Heart left ventricle (tissue), 16 donors: ENCODE measurements around the gene CLDN7. TPM values are rescaled to one million over a fixed set of nuclear protein-coding genes. Genes with fewer than 3 reads are reported as not detected.

ENCODE experiments used
- ATAC-seq, 4 donors: fragments of 200-7000 bp; cut with Tn5 transposase; one replicate each; pipeline ENCODE4 v1.9.1; 2020 to 2022; ENCODE audit warnings: moderate library complexity in 4 of 4, mild to moderate bottlenecking in 3 of 4, moderate number of reproducible peaks in 1 of 4
- DNase-seq, 5 donors: peaks; one replicate each; pipeline ENCODE4 v3.0.0-alpha.2; 2020
- H3K27ac ChIP-seq, 12 donors: fragments of 200-600 bp; sonication (generic) in 4 of 12; one replicate each; pipeline versions ENCODE4 v1.5.0 to v1.8.0; 2016 to 2022; ENCODE audit warnings: mild to moderate bottlenecking in 2 of 12
- H3K27me3 ChIP-seq, 9 donors: fragments of 200-600 bp; sonication (generic) in 2 of 9; one replicate each; pipeline versions ENCODE4 v1.5.1 to v1.8.0; 2016 to 2022; ENCODE audit warnings: mild to moderate bottlenecking in 3 of 9
- H3K36me3 ChIP-seq, 9 donors: fragments of 200-600 bp; sonication (generic) in 2 of 9; one replicate each; pipeline versions ENCODE4 v1.5.0 to v1.8.0; 2018 to 2022; ENCODE audit warnings: mild to moderate bottlenecking in 2 of 9
- H3K4me1 ChIP-seq, 12 donors: fragments of 200-600 bp; sonication (generic) in 4 of 12; one replicate each; pipeline versions ENCODE4 v1.5.0 to v1.8.0; 2016 to 2022; ENCODE audit warnings: mild to moderate bottlenecking in 3 of 12
- H3K4me3 ChIP-seq, 12 donors: fragments of 200-600 bp; sonication (generic) in 4 of 12; one replicate each; pipeline versions ENCODE4 v1.5.0 to v1.8.0; 2017 to 2022; ENCODE audit warnings: mild to moderate bottlenecking in 9 of 12, moderate library complexity in 4 of 12
- H3K9me3 ChIP-seq, 12 donors: fragments of 200-600 bp; sonication (generic) in 4 of 12; one replicate each; pipeline versions ENCODE4 v1.5.0 to v1.8.0; 2016 to 2022; ENCODE audit warnings: mild to moderate bottlenecking in 1 of 12
- POLR2A ChIP-seq, 2 donors: fragments of 450-650 bp; IDR thresholded peaks; one replicate each; pipeline ENCODE4 v1.6.1; 2017; ENCODE audit warnings: antibody characterized with exemption in 2 of 2, mild to moderate bottlenecking in 2 of 2, moderate library complexity in 2 of 2
- WGBS, 4 donors: extraction: QIAGEN DNeasy Blood & Tissue Kit in 2 of 4; methylation state at CpG; one replicate each; pipeline versions ENCODE4 v1.1.5 to v1.1.7; 2013 to 2018; 5-methylcytosine and 5-hydroxymethylcytosine counted together
- intact Hi-C, 10 donors: fragments of 100-400 bp; cut with DNase I; formaldehyde crosslinking; loops; one replicate each; pipeline versions ENCODE4 v1.11.1 to v1.14.2; 2022
- polyA plus RNA-seq, 2 donors: library from polyadenylated mRNA; stranded (reverse); fragments of 200-250 nt; gene quantifications; one replicate each; pipeline ENCODE4 v1.2.3, GENCODE V29; 2013
- total RNA-seq, 9 donors: library from RNA; depleted of rRNA in 2 of 9; stranded (reverse); fragments of >200 nt in 2 of 9; fragmentation: NEBNext Ultra II Directional in 3 of 9; extraction: Animal tissue kit (Norgen Biotek cat#: 25700) in 3 of 9; gene quantifications; one replicate each; pipeline versions ENCODE4 v1.1.0 to v1.2.4, GENCODE V29; 2016 to 2023
- TF ChIP-seq, protein P1 (sequence below), 12 donors: fragments of 200-600 bp; sonication (generic) in 4 of 12; IDR thresholded peaks; one replicate each; pipeline versions ENCODE4 v1.5.0 to v1.8.0; 2018 to 2022; ENCODE audit warnings: antibody characterized with exemption in 12 of 12, mild to moderate bottlenecking in 5 of 12
- donor health status: ischemic (EF 13 %, LVEDD 7.1; RV severe dilation, severe dysfunction).
- donor health status: healthy with polysubstance abuse.
- donor health status: DM: no; HTN: yes; CAD: no.
- donor health status: DM: no; HTN: no; CAD: no.
- donor health status: ischemic (EF 25% LVEDD 6.9; RV normal size, moderate dysfunction).
- donor health status: ischemic (EF 25% LVEDD 5.7; RV mildly dilated, moderate dysfunction).
- donor health status: healthy.
- donor health status: DM: yes; HTN: yes; CAD: no.
- donor health status: ischemic (EF 35%, LVEDD 5.7; RV mildly dilated, moderate dysfunction).
- donor health status: nonischemic (EF 11% LVEDD 7.7; RV severe dilation, severe dysfunction).
- donor health status: DM: yes; HTN: yes; CAD: no.
- donor health status: PGD.
- donor health status: ischemic (EF 29% LVEDD 5.4; RV normal size, mild dysfunction).
- donor health status: nonischemic (EF 23%, LVEDD 6.1; RV moderate dilation, normal function).

CLDN7 gene
- total and polyA plus RNA-seq, 11 donors, result 0.36 to 2.6 (median 1.3) TPM; not detected in 2

DNA sequence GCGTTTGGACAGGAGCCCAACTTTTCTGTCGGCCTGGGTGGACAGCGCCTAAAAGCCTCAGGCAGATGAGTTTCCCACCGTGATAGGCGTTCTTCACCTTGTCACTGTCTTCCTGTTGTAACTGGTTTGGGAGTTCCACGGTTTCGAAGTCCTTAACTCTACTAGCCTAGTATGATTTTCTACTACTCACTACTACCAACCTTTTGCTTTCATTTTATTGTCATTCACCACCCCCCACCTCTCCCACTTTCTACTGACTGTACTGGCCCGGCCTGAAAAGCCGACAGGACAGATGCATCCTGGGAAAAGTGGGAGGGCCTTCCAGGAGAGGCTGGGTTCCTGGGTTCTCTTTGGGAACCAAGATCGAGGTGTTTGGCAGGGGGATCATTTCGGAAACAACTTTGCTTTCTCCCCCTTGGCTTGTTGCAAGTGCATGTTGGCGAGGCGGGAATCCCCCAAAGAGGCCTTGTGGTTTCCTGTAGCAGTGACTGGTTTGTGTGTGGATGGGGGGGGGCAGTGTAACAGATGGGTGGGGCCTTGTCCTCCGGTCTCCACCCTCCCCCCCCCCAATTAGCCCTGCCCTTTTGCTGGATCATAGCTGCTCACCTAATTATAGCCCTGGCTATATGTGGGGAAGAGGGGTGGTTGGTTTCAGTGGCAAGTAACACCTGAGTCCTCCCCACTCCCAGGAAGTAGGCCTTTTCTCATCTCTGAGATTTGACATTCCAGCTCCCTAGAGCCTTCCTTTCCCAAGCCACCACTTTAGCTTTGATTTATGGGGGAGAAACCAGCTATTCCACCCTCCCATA is 46.6 kb upstream of the CLDN7 start:
- peaks cover 3 to 47% (median 44%) of the 10 kb centered on the region in 9 donors for H3K36me3 ChIP-seq
- 2 to 3% (median 3%) methylated on average over 11 to 14 of the region's 14 CpGs for WGBS, 4 donors
- TF ChIP-seq, protein P1, sequence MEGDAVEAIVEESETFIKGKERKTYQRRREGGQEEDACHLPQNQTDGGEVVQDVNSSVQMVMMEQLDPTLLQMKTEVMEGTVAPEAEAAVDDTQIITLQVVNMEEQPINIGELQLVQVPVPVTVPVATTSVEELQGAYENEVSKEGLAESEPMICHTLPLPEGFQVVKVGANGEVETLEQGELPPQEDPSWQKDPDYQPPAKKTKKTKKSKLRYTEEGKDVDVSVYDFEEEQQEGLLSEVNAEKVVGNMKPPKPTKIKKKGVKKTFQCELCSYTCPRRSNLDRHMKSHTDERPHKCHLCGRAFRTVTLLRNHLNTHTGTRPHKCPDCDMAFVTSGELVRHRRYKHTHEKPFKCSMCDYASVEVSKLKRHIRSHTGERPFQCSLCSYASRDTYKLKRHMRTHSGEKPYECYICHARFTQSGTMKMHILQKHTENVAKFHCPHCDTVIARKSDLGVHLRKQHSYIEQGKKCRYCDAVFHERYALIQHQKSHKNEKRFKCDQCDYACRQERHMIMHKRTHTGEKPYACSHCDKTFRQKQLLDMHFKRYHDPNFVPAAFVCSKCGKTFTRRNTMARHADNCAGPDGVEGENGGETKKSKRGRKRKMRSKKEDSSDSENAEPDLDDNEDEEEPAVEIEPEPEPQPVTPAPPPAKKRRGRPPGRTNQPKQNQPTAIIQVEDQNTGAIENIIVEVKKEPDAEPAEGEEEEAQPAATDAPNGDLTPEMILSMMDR (IDR thresholded peaks at IDR 0.05), result no peak
- peak in 1 of 2 donors; percentile 30 for TF ChIP-seq POLR2A (IDR thresholded peaks at IDR 0.05)
- H3K4me1 ChIP-seq, result peaks cover 4 to 55% (median 40%) of the 10 kb centered on the region in 12 donors
- H3K4me3 ChIP-seq, result peak overlapping the region; percentile 69 to 98 (median 92)
- H3K27me3 ChIP-seq, result no peaks in the 10 kb centered on the region
- no peaks in the 10 kb centered on the region for H3K9me3 ChIP-seq
- peak in 4 of 5 donors; percentile 78 to 80 (median 80) for DNase-seq
- intact Hi-C loops, result loop anchor here in 3 of 10 donors (2.0 to 5.0 kb wide), 5 partner anchors 20 to 378 kb away; partner anchors contain the start of genes ACADVL (in 1 of the 3), CTDNEP1 (in 1 of the 3), DLG4 (in 1 of the 3) and ELP5 (in 1 of the 3)
- peak in 2 of 4 donors; percentile 21 to 33 for ATAC-seq
- peak overlapping the region; percentile 85 to 100 (median 97) for H3K27ac ChIP-seq

DNA sequence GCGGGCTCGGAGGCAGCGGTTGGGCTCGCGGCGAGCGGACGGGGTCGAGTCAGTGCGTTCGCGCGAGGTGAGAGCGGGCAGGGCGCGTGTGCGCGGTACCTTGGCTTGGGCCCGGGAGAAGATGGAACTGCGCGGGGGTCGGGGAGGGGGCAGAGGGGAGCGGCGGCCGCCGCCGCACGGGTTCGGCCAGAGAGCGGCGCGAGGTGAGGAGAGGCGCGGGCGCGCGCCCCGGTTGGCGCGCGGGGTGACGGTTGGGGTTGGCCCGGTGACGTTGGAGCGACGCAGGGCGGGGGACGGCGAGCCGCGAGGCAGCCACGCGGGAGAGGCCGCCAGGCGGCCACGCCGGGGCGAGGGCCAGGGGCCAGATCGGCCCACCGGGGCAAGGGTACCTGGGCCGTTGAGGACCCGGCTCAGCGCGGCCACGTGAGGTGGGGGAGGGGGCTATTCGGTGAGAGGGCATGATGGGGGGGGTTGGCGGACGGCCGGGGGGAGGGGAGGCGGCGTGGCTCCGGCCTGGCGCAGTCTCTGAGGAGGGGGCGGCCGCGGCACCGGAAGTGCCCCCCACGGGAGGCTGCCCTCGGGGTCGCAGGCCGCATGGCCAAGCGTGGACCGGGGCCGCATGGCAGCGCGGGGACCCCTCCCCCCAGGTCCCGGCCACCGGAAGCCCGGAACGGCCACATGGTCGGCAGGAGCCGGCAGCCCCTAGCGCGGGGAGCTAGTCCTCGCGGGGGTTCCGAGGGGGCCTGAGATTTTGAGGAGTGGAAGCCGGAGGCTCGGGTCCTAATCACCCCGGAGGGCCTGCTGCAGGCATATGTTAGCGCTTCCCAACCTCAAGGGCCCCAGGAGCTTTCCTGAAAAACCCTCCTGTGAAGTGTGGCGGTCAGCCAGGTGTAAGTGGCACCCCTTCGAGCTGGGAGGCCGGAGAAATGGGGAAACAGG is 45.7 kb upstream of the CLDN7 start:
- Histone ChIP-seq H3K9me3 (no peaks in the 10 kb centered on the region), H3K4me3 (peak overlapping the region; percentile 69 to 98 (median 92)), H3K36me3 (peaks cover 0 to 38% (median 35%) of the 10 kb centered on the region in 9 donors), H3K27ac (peak overlapping the region; percentile 85 to 100 (median 97)), H3K4me1 (peaks cover 4 to 47% (median 33%) of the 10 kb centered on the region in 12 donors), H3K27me3 (no peaks in the 10 kb centered on the region)
- WGBS, 4 donors, result 0 to 1% (median 0%) methylated on average over 48 to 104 of the region's 104 CpGs
- TF ChIP-seq POLR2A (IDR thresholded peaks at IDR 0.05), result peak; percentile 44 to 78
- TF ChIP-seq, protein P1 (IDR thresholded peaks at IDR 0.05), result peak in 1 of 12 donors; percentile 15
- intact Hi-C loops, result loop anchor here in 6 of 10 donors (1.0 to 5.0 kb wide), 7 partner anchors 21 to 379 kb away; partner anchors contain the start of genes ELP5 (in 3 of the 6), ACADVL (in 1 of the 6), CTDNEP1 (in 1 of the 6) and DLG4 (in 1 of the 6)
- ATAC-seq (peak in 2 of 4 donors; percentile 36 to 40), DNase-seq (peak in 4 of 5 donors; percentile 59 to 82 (median 68))

DNA sequence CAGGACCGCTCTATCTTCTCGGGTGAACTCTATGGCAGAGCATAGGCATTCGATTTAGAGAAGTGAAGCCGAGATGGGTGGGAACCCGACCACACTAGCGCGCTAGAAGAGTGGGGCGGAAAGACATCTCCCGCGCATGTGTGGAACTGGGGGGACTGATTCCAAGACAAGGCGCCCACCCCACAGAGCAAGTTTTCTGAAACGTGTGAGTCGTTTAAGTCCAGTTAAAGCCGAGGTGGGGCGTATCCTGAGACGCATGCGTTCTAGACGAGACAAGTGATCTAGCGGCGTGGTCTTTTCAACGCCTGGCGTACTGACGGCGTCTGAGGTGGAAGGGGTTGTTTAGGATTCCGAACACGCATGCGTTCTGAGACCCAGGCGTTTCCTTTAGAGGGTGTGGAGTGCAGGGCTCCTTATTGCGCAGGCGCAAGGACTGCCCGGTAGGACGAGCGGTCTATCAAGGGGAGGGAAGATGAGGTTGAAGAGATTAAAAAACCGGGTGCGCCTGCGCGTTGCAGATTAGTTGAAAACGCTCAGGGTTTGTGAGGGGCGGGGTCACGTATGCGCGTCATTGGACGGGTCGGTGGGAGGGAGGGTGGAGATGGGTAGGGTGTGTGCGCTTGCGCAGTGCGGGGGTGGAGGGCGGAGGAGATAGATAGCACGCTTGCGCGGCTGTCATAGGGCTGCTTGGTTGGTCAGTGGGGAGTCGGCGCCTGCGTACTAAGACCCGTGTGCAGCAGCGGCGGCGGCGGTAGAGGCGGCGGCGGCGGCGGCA is 44.8 kb upstream of the CLDN7 start, which contains the start of gene EIF5A:
Gene EIF5A, plus strand, starts transcription at position 718 of the 775 bp plus-strand sequence. CDS start 2,008 bp downstream, outside the sequence.
- H3K4me3 ChIP-seq, result peak within 1 kb of the TSS; percentile 69 to 98 (median 92)
- H3K27me3 ChIP-seq, result no peaks in the 10 kb centered on the region
- WGBS, 4 donors, result 0 to 1% (median 0%) methylated on average over 63 to 64 of the region's 64 CpGs
- ATAC-seq (peak; percentile 91 to 97 (median 95)), DNase-seq (peak; percentile 100)
- peak in 1 of 2 donors; percentile 78 for TF ChIP-seq POLR2A (IDR thresholded peaks at IDR 0.05)
- TF ChIP-seq, protein P1 (IDR thresholded peaks at IDR 0.05), result no peak
- peaks cover 4 to 39% (median 28%) of the 10 kb centered on the region in 12 donors for H3K4me1 ChIP-seq
- H3K36me3 ChIP-seq, result peaks cover 0 to 30% (median 26%) of the 10 kb centered on the region in 9 donors
- peak within 1 kb of the TSS; percentile 85 to 100 (median 97) for H3K27ac ChIP-seq
- intact Hi-C loops, result loop anchor here in 5 of 10 donors (1.0 to 5.0 kb wide), 6 partner anchors 54 to 380 kb away; partner anchors contain the start of genes ELP5 (in 3 of the 5), ACADVL (in 1 of the 5), CTDNEP1 (in 1 of the 5) and DLG4 (in 1 of the 5)
- no peaks in the 10 kb centered on the region for H3K9me3 ChIP-seq
